Measurements from ENCODE around the gene LRRC36.

GRCh38 chr16:67400901-67401300, 74.3 kb downstream of the LRRC36 start:
- no peak for TF ChIP-seq CTCF (IDR thresholded peaks at IDR 0.05; ENCODE audit: low read depth, low read length, poor library complexity, severe bottlenecking)
- TF ChIP-seq EZH2phosphoT487 (IDR thresholded peaks at IDR 0.05; ENCODE audit: borderline replicate concordance, low read length): no peak
